ENCODE data around the gene FHAD1.

GRCh38 chr1:15370781-15371520, 123.9 kb downstream of the FHAD1 start:
- TF ChIP-seq CTCF (IDR thresholded peaks at IDR 0.05) = no peak
- no peak for TF ChIP-seq POLR2A (IDR thresholded peaks at IDR 0.05)
